Natural killer cell (primary cell): ENCODE measurements around the gene TRMT1. TPM values are rescaled to one million over a fixed set of nuclear protein-coding genes. Genes with fewer than 3 reads are reported as not detected.

Experiments
- ATAC-seq, 3 donors: fragments of 150-1000 bp in 2 of 3; fragments of 200-7000 bp in 1 of 3; cut with Tn5 transposase; 1 replicate in 1 of 3; 2 replicates in 2 of 3; pipeline ENCODE4 v1.10.0; 2021; ENCODE audit warnings: mild to moderate bottlenecking in 2 of 3, moderate library complexity in 2 of 3
- DNase-seq, 2 donors: peaks; one replicate each; pipeline versions ENCODE4 v3.0.0 to v3.0.0-alpha.2; 2013 to 2021; ENCODE audit warnings: mixed read lengths in 1 of 2
- H3K27ac ChIP-seq: one replicate; pipeline ENCODE4 v1.5.1; 2013; ENCODE audit warnings: mild to moderate bottlenecking, low read length
- H3K27me3 ChIP-seq: one replicate; pipeline ENCODE4 v1.6.1; 2013; ENCODE audit warnings: low read length; ENCODE audit not compliant: control insufficient read depth, insufficient read depth
- H3K36me3 ChIP-seq: one replicate; pipeline ENCODE4 v1.6.1; 2013; ENCODE audit warnings: low read length; ENCODE audit not compliant: control insufficient read depth, insufficient read depth
- H3K4me1 ChIP-seq: one replicate; pipeline ENCODE4 v1.6.1; 2013; ENCODE audit warnings: low read length; ENCODE audit not compliant: control insufficient read depth, insufficient read depth
- H3K4me3 ChIP-seq: one replicate; pipeline ENCODE4 v1.5.1; 2013; ENCODE audit warnings: low read length
- H3K9me3 ChIP-seq: one replicate; pipeline ENCODE4 v1.6.1; 2013; ENCODE audit warnings: low read length; ENCODE audit not compliant: control insufficient read depth, insufficient read depth
- H3K27ac Mint-ChIP-seq, 2 donors: one replicate each; pipeline ENCODE4 v1.8.0; 2022; ENCODE audit warnings: mild to moderate bottlenecking in 2 of 2, mixed read lengths in 2 of 2, moderate library complexity in 1 of 2
- H3K27me3 Mint-ChIP-seq, 2 donors: one replicate each; pipeline ENCODE4 v1.8.0; 2022; ENCODE audit warnings: low read depth in 2 of 2, mixed read lengths in 2 of 2
- H3K36me3 Mint-ChIP-seq: one replicate; pipeline ENCODE4 v1.8.0; 2022; ENCODE audit warnings: mixed read lengths
- H3K4me1 Mint-ChIP-seq, 2 donors: one replicate each; pipeline ENCODE4 v1.8.0; 2022; ENCODE audit warnings: mixed read lengths in 2 of 2
- H3K4me3 Mint-ChIP-seq: one replicate; pipeline ENCODE4 v1.8.0; 2022; ENCODE audit warnings: mild to moderate bottlenecking, moderate library complexity, mixed read lengths
- H3K9me3 Mint-ChIP-seq, 2 donors: one replicate each; pipeline ENCODE4 v1.8.0; 2022; ENCODE audit warnings: mixed read lengths in 2 of 2
- WGBS: methylation state at CpG from one replicate; pipeline ENCODE4 v1.1.7; 2013; ENCODE audit warnings: missing lambda C conversion rate; ENCODE audit not compliant: insufficient coverage; 5-methylcytosine and 5-hydroxymethylcytosine counted together
- intact Hi-C: fragments of 100-400 bp; cut with micrococcal nuclease; formaldehyde crosslinking; loops from one replicate; pipeline ENCODE4 v1.14.2; 2022
- total RNA-seq, 4 donors: library from RNA; stranded (reverse); fragments of 120-200 nt in 1 of 4; gene quantifications; one replicate each; pipeline versions ENCODE4 v1.2.3 to v1.2.4, GENCODE V29; 2013 to 2022
- TF ChIP-seq, protein P1 (sequence below): fragments of 200-600 bp; IDR thresholded peaks from one replicate; pipeline ENCODE4 v1.8.0; 2022; ENCODE audit warnings: antibody characterized with exemption

The TRMT1 gene
- total RNA-seq, 3 donors from 2014 or later (not counting 1 experiment from before 2014, with no cell fraction given) = 33.8 to 48.5 (median 42.2) TPM

DNA sequence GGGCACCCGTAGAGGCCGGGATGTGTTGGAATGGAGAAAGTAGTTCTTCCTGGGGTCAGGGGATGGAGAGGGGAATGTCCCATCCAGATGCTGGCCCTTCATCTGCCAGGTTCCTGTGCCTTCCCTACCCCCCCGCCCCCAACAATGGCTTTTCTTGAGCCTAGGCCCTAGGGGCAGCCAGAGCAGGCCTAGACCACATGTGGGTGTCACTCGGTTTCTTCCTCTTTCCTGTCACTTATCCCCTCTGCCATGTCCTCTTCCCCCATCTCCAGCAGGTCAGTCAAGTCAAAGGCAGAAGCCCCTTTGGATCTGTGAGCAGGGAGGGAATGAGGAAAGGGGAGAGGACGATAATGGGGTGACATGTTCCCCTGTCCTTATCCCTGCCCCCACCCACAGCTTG lies 50.3 kb downstream of the TRMT1 start:
- DNase-seq = no peak
- H3K9me3 ChIP-seq = no peaks in the 10 kb centered on the region
- H3K27ac Mint-ChIP-seq = no peak overlapping the region
- H3K4me3 ChIP-seq = no peak overlapping the region
- no peak overlapping the region for H3K4me3 Mint-ChIP-seq
- no peaks in the 10 kb centered on the region for H3K36me3 ChIP-seq
- H3K27ac ChIP-seq = no peak overlapping the region
- no peak for ATAC-seq
- no peaks in the 10 kb centered on the region for H3K36me3 Mint-ChIP-seq
- H3K27me3 Mint-ChIP-seq = peaks cover 18 to 19% of the 10 kb centered on the region in 2 donors
- intact Hi-C loops = no loop called here
- TF ChIP-seq, protein P1, sequence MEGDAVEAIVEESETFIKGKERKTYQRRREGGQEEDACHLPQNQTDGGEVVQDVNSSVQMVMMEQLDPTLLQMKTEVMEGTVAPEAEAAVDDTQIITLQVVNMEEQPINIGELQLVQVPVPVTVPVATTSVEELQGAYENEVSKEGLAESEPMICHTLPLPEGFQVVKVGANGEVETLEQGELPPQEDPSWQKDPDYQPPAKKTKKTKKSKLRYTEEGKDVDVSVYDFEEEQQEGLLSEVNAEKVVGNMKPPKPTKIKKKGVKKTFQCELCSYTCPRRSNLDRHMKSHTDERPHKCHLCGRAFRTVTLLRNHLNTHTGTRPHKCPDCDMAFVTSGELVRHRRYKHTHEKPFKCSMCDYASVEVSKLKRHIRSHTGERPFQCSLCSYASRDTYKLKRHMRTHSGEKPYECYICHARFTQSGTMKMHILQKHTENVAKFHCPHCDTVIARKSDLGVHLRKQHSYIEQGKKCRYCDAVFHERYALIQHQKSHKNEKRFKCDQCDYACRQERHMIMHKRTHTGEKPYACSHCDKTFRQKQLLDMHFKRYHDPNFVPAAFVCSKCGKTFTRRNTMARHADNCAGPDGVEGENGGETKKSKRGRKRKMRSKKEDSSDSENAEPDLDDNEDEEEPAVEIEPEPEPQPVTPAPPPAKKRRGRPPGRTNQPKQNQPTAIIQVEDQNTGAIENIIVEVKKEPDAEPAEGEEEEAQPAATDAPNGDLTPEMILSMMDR = no peak
- H3K4me1 ChIP-seq = peaks cover 6% of the 10 kb centered on the region
- no peaks in the 10 kb centered on the region for H3K9me3 Mint-ChIP-seq
- peaks cover 3% of the 10 kb centered on the region in 2 donors for H3K4me1 Mint-ChIP-seq
- 82% methylated on average over 4 of the region's 5 CpGs for WGBS
- H3K27me3 ChIP-seq = no peaks in the 10 kb centered on the region

DNA sequence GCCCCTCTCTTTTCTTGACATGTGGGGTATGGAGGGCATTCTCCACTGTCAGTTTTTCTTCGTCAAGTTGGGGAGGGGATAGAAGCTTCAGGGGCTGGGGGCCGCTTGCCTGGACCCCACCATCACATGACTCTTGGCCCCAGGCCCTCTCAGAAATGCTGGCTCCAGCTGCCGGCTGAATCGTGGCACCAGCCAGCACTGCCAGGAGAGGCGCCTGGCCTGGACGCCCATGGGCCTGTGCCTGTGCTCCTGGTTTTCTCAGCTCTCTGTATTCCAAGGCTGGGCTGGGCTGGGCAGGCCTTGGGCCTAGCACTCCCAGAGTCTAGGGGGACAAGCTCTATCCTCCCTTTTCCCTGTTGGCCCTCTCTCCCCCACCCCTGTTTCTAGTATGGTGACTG lies 52.4 kb downstream of the TRMT1 start:
- Mint-ChIP-seq H3K9me3 (no peaks in the 10 kb centered on the region), H3K36me3 (no peaks in the 10 kb centered on the region), H3K27me3 (peaks cover 17 to 21% of the 10 kb centered on the region in 2 donors), H3K27ac (no peak overlapping the region), H3K4me1 (peaks cover 6 to 11% of the 10 kb centered on the region in 2 donors), H3K4me3 (no peak overlapping the region)
- no peak for DNase-seq
- no peaks in the 10 kb centered on the region for H3K36me3 ChIP-seq
- no peak overlapping the region for H3K27ac ChIP-seq
- intact Hi-C loops = no loop called here
- peaks cover 7% of the 10 kb centered on the region for H3K27me3 ChIP-seq
- no peak overlapping the region for H3K4me3 ChIP-seq
- peaks cover 19% of the 10 kb centered on the region for H3K4me1 ChIP-seq
- TF ChIP-seq, protein P1 = no peak
- 85% methylated on average over 6 of the region's 6 CpGs for WGBS
- H3K9me3 ChIP-seq = no peaks in the 10 kb centered on the region
- no peak for ATAC-seq

DNA sequence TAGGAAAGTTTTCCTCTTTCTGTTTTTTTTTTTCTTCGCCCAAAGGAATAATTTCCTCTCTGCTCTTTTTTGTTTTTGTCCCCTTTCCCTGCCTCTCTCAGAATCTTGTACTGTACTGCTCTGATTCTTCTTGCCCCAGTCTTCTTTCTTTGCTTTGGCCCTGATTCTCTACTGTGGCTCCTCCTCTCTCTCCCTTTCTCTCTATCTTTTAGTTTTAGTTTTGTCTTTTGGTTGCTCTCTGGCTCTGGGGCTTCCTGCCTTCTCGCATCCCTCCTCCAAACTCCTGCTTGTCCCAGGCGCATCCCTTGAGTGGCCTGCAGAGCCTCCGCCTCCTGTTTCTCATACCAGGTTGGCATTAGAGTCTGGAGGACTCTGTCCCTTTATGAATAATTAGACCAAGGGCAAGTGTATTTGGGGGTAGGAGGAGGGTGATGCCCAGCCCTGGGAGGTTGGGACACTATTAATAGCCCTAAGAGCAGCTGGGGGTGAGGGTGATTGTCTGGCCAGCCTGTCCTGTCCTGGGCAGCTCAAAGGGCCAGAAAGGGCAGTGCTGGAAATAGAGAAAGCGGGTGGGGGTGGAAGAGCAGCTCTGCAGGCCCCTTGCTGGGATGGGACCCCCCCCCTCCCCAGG lies 53.0 kb downstream of the TRMT1 start:
- DNase-seq (no peak), ATAC-seq (no peak)
- peaks cover 7% of the 10 kb centered on the region for H3K27me3 ChIP-seq
- Mint-ChIP-seq H3K36me3 (no peaks in the 10 kb centered on the region), H3K4me3 (no peak overlapping the region), H3K27me3 (peaks cover 14 to 23% of the 10 kb centered on the region in 2 donors), H3K27ac (no peak overlapping the region), H3K4me1 (peaks cover 6 to 11% of the 10 kb centered on the region in 2 donors), H3K9me3 (no peaks in the 10 kb centered on the region)
- no peak overlapping the region for H3K27ac ChIP-seq
- intact Hi-C loops = no loop called here
- peaks cover 19% of the 10 kb centered on the region for H3K4me1 ChIP-seq
- H3K4me3 ChIP-seq = no peak overlapping the region
- TF ChIP-seq, protein P1 = no peak
- WGBS = 76% methylated on average over 5 of the region's 5 CpGs
- no peaks in the 10 kb centered on the region for H3K9me3 ChIP-seq
- no peaks in the 10 kb centered on the region for H3K36me3 ChIP-seq

DNA sequence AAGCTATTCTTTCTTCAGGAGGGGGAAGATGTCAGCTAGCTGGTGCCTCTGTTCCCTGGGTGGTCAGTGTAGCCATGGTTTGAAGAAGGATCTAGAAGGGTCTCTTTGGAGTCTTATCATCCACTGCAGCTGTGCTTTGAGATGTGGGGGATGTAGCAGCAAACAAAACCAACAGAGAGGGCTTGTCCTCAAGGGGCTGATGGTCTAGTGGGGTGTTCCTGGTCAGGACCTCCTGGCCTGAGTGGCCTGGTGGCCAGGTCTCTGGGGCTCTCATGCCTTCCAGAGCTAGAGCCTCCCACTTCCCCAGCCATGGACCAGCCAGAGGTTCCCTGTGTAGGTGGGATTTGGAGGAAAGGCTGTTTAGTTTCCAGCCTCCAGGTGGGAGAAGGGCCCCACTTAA lies 54.2 kb downstream of the TRMT1 start:
- peaks cover 6 to 11% of the 10 kb centered on the region in 2 donors for H3K4me1 Mint-ChIP-seq
- H3K36me3 Mint-ChIP-seq = no peaks in the 10 kb centered on the region
- TF ChIP-seq, protein P1 = no peak
- ATAC-seq (no peak), DNase-seq (no peak)
- no peaks in the 10 kb centered on the region for H3K9me3 Mint-ChIP-seq
- Histone ChIP-seq H3K9me3 (no peaks in the 10 kb centered on the region), H3K4me3 (no peak overlapping the region), H3K4me1 (peaks cover 19% of the 10 kb centered on the region), H3K27ac (no peak overlapping the region), H3K27me3 (peaks cover 7% of the 10 kb centered on the region), H3K36me3 (no peaks in the 10 kb centered on the region)
- peaks cover 14 to 25% of the 10 kb centered on the region in 2 donors for H3K27me3 Mint-ChIP-seq
- H3K27ac Mint-ChIP-seq = no peak overlapping the region
- H3K4me3 Mint-ChIP-seq = no peak overlapping the region
- intact Hi-C loops = no loop called here
